Activated CD8-positive, alpha-beta memory T cell treated with anti-CD3 and anti-CD28 coated beads for 4 hours (primary cell): ENCODE data around the gene RGS12.

ENCODE experiments used
- DNase-seq, 2 donors: peaks; one replicate each; pipeline ENCODE4 v3.0.0-alpha.2; 2020; ENCODE audit warnings: low read depth in 2 of 2

Gene RGS12

DNA sequence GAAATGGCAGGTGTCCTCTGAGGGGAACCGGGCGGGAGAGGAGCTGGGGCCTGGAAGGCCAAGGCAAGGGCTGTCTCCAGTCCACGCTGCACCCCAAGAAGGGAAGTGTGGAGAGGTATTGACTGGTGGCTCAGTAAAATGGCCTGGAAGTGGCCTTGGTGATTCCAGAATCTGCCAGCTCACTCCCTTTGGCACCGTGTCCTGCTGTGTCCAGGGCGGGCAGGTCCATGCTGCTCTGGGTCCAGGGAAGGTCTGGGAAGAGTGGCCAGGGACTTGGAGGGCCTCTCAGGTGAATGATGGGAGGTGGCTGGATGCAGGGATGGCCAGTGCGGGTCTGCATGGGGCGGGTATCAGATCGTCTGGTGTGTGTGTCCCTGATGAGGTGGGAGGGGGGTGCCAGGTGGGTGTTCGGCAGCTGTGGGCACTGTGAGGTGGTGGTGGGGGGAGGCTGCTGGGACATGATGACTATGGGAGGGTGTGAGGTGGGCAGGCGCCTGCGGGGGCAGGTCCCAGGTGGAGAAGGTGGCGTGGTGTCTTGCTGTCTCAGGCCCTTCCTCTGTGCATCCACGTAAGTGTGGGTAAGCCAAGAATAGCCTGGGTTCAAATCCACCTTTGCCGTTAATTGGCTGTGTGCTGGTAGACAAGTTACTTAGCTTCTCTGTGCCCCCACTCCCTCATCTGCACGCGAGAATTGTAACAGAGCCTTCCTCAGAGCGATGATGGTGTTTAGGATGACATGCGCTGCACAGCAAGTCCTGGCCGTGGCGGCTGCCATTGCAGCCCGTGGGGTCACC lies 17.7 kb downstream of the RGS12 start:
- no peak for DNase-seq

DNA sequence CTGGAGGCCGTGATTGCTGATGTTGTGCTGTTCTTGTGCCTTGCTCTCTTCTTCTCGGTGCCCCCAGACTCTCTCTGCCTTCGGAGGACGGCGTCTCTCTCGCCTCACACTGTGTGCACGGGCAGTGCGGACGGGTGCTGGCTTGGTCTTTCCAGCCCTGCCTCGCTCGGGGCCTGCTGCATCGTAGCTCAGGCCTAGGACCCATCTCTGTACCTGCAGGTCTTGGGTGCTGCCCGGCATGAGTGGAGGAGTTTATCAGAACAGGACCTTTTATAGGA lies 18.2 kb downstream of the RGS12 start:
- DNase-seq: no peak

DNA sequence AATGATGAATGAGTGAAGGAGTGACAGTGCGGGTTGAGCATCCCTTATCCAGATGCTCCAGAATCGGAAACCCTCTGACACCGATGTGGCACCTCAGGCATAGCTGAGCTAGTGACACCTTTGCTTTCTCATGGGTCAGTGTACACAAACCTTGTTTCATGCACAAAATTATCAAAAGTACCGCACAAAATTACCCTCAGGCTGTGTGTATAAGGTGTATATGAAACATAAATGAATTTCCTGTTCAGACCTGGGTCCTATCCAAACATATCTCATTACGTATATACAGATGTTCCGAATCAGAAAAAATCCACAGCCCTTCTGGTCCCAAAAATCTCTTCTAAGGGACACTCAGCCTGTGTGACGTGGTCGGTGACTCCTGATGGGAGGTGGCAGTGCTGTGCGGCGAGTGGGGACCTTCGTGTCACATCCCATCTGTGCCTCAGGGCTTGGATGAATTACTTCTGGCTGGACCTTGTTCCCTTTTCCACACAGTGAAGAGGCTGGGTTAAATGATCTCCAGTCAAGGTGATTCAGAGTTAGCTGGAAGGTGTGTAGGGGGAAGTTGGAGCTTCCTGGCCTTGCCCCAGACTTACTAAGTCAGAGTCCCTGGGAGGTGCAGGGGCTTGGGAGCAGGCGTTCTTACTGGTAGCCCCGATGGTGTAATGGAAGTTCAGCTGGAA lies 18.8 kb downstream of the RGS12 start:
- no peak for DNase-seq

DNA sequence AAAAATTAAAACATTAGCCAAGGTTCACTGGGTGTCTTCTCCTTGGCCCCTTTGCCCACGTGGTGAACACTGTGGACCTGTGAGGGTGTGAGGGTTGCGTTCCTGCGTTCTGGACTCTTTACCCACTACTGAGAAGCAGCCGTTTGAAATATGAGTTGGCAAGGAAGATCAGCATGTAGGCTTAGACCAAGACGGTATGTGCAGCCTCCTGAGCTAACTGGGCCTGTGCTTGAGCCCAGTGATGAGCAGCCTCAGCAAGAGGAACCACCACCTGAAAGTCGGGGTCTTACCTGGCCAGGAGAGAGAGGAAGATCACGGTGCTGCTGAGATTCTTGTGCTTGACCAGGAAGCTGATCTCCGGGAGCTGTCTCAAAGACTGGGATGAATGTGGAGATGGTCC lies 19.5 kb downstream of the RGS12 start:
- DNase-seq: no peak

DNA sequence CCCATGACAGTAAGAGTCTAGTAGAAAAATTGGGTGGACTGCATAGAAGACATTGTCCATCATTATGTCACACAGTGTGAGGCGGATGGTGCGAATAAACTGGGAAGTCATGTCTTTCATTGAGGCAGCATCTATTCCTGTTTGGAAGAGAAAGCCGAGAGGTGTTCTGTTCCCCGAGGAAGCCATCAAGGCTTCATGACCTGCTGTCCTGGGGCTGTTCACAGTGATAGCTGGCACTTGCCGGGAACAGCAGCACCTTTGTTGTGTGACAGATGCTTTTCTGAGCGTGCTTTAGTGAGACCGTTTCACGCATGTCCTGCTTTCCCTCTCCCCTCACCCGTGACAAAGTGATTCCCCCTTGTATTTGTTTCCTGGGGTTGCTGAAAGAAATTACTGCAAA lies 20.3 kb downstream of the RGS12 start:
- no peak for DNase-seq

DNA sequence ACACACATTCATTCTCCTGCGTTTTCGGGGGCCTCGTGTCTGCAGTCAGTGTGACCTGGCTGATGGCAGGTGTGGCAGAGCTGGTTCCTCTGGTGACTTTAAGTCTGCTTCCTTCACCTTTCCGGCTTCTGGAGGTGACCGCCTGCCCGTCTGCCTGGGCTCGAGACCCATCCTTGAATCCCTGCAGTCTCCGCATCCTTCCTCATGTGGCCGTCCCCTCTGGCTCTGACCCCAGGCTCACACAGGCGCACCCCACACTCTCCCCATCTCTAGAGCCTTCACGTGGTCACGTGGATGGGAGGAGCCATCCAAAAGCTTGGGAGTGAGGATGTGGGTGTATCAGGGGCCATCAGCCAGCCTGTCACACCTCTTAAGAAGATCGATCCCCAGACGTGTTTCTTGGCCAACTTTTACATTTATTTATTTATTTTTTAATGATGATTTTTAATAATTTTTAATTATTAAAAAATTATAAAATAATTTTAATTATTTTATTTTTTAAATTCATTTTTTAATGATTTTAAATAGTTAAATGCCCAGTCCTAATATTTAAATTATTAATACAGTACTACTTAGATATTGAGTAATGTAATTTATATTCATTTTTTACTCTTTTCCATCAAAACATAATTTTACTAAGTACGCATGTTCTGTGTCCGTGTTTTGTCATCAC lies 20.9 kb downstream of the RGS12 start:
- no peak for DNase-seq

DNA sequence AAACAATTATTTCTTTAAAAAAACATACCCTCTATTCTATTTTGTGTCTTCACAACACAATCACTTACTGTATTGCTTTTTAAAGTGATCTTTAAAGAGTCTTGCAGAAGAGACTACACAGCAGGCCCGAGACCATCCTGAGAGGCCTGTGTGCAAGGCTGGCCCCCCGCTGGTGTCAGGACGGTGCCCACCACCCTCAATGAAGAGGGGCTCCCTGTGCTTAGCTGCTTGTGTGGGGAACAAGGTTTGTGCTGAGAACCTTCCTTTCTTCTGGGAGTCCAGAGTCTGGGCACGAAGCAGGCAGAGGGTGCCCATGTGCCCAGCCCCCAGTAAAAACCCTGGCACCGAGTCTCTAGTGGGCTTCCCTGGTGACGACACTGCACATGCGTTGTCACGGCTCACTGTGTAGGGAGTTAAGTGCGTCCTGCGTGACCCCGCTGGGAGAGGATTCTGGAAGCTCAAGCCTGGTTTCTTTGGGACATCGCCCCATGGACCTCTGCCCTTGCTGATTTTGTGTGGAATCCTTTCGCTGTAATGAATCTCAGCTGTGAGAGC lies 22.0 kb downstream of the RGS12 start:
- DNase-seq: no peak

DNA sequence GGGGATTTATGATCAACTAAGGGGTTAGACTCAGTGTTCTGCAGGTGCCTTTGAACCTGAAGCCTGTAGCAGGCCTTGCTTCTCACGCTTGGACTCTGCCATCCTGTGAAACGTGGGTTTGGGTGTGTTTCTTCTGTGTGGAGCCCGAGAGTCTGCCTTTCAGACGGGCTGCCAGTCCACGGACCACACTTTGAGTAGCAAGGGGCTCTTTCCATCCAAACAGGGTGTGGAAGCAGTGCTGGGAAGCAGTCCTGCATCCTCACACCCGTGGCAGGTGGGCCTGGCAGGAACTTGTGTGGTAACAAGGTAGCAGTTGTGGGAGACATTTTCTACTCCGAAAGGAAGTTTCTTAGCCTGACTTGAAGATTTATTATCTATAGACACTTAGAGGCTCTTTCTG lies 22.7 kb downstream of the RGS12 start:
- DNase-seq: no peak

DNA sequence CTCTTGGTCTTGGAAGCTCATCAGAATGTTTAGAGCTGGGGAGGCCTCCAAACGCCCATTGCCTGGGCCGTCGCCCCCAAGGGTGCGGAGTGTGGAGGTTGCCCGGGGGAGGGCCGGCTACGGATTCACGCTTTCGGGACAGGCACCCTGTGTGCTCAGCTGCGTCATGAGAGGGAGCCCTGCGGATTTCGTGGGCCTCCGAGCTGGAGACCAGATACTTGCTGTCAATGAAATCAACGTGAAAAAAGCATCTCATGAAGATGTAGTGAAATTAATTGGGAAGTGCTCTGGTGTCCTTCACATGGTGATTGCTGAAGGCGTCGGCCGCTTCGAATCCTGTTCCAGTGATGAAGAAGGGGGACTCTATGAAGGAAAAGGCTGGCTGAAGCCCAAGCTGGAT lies 23.3 kb downstream of the RGS12 start:
- no peak for DNase-seq

DNA sequence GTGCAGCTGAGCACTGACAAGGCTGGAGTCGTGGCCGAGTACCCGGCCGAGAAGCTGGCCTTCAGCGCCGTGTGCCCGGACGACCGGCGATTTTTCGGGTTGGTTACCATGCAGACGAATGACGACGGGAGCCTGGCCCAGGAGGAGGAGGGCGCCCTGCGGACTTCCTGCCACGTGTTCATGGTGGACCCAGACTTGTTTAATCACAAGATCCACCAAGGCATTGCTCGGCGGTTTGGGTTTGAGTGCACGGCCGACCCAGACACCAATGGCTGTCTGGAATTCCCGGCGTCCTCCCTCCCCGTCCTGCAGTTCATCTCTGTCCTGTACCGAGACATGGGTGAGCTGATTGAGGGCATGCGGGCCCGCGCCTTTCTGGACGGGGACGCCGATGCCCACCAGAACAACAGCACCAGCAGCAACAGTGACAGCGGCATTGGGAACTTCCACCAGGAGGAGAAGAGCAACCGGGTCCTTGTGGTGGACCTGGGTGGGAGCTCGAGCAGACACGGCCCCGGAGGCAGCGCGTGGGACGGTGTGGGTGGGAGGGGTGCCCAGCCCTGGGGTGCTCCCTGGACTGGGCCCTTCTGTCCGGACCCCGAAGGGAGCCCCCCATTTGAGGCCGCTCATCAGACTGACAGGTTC lies 24.3 kb downstream of the RGS12 start:
- DNase-seq: no peak

DNA sequence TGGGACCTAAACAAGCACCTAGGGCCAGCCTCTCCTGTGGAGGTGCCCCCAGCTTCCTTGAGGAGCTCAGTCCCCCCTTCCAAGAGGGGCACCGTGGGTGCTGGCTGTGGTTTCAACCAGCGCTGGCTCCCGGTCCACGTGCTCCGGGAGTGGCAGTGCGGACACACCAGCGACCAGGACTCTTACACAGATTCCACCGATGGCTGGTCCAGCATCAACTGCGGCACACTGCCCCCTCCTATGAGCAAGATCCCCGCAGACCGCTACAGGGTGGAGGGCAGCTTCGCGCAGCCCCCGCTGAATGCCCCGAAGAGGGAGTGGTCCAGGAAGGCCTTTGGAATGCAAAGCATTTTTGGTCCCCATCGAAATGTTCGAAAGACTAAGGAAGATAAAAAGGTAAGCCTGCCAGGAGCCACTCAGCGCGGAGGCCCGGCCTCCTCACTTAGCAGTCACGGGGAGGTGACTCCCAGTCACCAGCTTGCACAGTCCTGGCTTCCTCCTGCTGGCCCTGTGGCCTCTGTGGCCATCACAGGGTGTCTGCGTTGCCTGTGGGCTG lies 24.9 kb downstream of the RGS12 start:
- no peak for DNase-seq

DNA sequence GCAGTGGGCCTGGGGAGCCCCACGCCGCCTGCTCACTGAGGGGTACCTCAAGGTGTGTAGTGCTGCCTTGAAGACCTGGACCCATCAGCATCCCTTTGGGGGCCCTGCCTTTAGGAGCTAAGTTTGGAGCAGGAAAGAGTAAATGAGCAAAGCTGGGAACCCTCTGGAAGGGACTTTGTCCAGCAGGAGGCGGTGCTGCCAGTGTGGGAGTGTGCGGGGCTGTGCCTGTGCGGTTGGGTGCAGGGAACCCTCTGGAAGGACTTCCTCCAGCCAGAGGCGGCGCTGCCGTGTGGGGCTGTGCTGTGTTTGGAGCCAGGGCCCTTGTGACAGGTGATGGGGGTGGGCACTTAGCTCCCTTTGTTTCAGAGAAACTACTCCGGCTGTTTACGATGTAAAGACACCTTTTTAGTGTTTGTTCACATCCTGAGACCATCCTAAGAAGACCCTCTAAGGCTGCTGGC lies 25.8 kb downstream of the RGS12 start:
- no peak for DNase-seq

DNA sequence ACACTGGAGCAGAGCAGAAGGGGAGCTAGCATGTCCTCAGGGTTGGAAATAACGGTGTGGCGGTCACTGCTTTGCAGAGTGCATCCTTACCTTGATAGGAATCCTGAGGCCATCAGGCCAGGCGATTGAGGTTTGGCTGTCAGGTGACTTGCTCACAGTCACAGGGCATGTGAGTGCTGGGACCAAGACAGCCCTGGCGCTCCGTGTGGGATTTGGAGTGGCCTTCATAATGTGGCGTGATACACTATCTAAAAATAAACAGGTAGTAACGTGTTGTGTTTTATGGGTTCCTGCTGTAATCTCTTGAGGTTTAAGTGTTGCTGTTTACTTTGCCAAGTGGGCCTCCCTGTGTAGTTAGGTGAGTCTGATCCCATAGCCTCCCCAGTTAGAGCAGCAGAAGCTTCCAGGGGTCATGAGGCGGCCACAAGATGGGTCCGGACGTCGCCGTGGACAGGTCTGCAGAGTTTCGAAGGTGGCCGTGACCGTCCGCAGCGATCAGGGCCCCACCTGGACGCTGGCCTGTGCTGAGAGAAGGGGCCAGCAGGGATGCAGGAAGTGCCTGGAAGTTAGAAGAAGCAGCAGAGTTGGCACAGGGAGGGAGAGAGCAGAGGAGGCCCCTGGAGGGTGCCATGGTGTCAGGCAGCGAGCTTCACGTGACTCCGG lies 27.7 kb downstream of the RGS12 start:
- no peak for DNase-seq

DNA sequence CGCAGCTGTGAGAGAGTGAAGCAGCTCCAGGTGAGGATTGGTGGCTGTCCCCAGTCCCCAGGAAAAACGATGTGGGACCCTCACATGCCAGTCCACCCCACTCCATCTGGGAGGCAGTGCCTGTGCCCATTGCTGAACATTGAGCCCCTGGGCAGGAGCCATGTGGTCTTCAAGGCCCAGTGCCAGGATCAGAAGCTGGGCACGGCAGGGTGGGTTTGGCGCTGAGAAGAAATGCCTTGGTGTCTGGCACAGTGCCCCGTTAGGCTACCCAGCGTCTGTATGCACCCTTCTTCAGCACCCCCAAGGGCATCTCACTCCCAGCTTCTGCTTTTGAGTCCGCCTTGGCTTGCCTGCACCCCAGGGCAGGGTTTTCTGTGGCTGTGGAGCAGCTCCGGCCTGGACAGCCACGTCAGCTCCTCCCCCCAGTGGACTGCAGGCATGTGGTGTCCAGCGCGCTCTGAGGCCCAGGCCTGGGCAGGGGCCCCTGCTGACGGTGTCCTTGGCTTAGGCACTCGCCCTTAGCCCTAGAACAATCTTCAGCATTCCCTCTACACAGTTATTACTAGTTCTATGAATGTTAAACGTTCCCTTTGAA lies 28.6 kb downstream of the RGS12 start:
- no peak for DNase-seq

DNA sequence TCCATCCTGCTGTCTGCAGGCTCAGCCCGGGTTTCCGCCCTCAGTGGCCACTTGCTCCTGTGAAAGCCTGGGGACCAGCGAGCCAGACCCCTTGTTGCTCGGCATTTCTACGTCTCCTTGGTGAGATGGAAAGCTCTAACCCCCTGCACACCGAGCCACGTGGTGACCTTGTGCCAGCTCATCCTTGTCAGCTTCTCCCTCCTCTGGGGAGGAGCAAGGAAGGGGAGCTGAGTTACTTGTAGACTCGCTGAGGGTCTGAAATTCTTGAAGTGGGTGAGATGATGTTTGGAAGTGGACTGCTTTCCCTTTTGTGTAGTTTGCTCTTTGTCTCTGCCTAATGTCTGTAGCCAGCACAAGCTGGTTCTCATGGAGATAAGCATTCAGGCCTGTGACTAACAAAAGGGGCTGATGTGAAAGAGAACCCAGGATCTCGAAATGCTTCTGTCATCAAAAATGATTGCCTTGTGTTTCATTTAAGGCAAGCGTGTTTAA lies 29.3 kb downstream of the RGS12 start:
- DNase-seq: no peak

DNA sequence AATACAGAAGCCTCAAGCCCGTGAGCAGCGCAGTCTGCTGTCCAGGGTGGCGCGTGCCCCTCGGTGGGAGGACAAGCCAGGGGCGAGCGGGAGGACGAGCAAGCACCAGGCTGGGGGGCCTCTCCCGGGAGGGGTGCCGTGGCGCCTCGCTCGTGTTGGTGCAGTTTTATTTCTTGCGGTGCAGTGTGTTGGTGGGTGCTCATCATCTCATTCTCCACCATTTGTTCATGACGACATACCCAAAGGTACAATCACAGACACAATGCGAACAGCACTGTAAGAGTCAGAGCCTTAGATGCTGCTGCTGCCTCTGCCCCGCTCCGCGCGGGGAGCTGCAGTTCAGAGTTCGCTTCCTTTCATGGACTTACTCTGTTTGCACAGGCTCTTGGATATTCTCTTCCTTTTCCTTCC lies 30.3 kb downstream of the RGS12 start:
- DNase-seq: no peak

DNA sequence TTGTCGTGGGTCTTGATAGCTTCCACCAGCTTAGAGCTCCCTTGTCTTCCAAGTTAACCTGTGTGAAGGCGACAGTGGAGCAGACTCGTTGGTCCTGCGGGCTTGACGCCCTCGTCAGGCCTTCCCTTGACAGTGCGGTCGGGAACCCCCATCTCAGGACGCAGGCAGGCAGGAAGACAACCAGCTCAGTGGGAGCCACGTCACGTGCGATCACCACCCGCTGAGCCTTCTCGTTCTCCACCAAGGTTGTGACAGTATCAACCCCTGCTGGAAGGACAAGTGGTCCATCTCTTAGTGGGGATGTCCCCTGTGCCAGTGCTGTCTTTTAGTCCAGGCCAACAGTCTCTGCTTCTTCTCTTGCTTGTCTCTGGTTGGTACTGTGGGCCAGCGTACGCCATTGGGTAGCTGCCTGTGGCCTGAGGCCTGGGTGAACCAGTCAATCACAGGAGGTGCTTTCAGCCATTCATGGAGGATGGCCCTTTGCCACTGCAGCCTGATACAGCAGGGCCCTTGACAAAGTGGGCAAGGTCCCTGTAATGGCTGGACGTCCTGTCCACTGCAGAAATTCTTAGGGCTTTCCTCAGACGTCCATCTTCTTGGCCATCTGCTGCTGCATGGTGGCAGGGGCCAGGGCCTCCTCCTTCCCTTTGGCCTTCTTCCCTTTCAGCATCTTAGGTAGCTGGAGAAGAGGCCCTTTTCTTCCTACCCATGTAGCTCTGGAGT lies 31.4 kb downstream of the RGS12 start:
- no peak for DNase-seq

DNA sequence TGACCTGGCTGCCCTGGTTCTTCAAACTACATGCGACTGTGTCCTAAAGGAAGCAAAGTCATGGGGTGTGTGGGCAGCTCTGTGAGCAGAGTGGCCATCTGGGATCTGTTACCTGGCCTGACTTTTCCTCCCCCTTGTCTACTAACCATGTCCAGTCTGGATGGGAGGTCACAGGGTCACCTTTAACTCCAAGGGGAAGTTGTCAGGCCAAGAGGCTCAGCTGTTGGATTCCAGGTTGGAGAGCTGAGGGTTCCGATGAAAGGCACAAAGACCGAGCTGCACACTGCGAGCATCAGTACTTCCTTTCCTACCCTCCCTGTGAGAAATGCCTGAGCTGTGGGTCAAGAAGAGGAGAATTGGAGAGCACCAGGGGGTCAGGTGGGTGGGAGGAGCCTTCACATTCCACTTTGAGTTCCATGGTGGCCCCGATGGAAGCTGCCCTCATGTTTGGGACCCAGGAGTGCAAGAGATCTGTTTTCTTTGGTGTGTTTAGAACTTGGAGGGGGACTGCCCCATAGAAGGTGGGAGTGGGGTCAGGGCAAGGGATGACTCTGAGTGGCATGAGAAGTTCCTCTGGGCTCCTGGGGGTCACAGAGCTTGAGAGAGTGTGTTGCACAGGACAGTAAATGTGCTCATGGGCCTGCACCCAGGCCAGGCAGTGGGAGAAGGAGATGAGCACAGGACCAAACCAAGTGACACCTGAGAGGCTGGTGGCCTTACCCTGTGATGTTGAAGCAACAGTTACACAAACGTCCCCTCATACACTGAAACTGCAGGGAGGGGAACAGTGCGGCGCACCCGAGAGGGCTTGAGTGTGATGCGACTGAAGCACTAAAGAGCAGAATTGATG lies 36.2 kb downstream of the RGS12 start:
- DNase-seq: no peak

DNA sequence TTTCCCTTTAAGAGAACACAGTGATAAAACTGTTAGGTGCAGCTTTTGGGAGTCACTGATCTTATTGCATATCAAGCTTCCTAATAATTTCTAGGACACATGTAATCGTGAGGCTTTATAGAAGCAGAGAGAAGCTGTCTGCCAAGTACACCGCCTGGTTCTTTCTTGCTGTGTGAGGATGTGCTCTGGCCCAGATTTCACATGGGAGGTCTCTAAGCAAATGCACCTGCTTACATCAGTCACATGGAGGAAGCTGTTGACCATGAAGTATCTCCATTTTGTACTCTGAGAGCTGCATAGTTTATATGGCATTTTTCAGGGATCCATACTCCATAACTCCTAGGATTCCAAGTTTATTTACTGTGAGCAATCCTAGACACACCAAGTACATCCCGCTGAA lies 37.1 kb downstream of the RGS12 start:
- no peak for DNase-seq
